ENCODE measurements around the gene COP1.

The COP1 gene

GRCh38 chr1:175951627-175952026 lies 255.5 kb downstream of the COP1 start:
- no peak for DNase-seq

DNA sequence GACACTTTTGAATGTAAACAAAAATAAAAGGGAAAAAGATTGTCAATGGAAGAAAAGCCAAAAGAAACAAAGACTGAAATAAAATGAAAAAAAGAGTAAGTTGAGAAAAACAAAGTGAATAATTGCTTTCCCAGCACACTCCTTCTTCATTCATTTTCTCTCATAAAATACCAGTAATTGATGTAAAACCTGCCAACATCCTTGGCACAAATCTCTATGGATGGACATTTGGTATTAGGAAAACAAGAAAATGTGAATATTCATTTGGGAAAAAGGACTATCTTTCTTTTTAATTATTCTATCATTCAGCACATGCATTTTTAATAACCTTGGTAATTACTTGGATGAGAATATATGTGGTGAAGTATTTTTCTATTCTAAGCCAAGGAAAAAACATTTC lies 259.3 kb downstream of the COP1 start:
- DNase-seq, result no peak

GRCh38 chr1:175944591-175944990 lies 262.5 kb downstream of the COP1 start:
- no peak for DNase-seq

DNA sequence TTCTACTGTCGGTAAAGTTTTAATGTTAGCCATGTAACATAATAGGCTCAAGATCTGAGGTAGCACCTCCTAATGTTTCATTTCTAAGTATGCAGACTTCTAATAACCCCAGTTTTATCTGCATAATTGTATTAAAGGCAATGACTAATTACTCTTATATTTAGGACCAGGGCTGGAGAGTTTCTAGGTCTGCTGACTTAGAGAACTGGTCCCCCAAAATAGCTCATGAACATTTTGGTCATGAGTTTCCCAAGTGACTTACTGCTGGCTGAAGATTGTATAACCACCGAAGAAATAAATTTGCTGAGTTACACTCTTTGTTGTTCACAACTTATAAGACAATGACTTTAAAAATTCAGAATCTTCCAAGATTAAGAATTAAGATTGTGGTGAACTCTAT lies 265.9 kb downstream of the COP1 start:
- DNase-seq, result no peak

DNA sequence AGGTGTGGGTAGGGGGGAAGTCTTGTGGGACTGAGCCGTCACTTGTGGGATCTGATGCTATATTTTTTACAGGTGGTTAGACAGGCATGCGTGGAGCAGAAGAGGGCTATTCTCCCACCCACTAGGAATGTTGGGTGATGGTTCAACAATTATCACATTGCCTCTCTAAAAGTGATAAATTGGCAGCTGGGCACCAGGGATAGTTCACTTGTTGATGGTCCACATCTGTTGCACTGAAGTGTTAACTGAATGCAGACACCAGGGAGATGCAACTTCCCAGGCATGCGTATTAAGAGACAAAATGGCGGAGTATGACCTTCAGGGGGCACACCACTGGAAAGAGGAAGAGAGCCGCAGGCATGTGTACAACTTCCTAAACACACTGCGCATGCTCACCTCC lies 270.4 kb downstream of the COP1 start:
- no peak for DNase-seq

DNA sequence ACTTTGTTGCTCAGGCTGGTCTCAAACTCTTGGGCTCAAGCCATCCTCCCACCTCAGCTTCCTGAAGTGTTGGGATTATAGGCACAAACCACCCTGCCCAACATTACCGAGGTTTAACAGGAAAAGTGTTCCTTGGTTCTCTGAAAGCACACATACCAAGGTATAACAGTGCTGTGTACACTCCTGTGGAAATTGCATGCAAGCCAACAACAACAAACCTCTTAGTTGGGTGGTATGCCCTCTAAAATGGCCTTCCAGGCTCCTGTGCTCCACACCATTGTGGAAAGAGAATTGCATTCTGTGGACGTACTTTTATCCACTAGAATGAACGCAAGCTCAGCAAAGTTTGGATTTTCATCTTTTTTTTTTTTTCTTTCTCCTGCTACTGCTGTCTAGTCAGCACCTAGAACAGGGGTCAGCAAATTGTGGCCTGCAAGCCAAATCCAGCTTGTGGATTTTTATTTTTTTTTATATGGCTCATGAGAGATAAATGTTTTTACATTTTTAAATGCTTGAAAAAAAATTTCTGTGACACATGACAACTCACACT lies 271.4 kb downstream of the COP1 start:
- DNase-seq, result no peak

GRCh38 chr1:175935166-175935565 lies 271.9 kb downstream of the COP1 start:
- DNase-seq, result no peak

DNA sequence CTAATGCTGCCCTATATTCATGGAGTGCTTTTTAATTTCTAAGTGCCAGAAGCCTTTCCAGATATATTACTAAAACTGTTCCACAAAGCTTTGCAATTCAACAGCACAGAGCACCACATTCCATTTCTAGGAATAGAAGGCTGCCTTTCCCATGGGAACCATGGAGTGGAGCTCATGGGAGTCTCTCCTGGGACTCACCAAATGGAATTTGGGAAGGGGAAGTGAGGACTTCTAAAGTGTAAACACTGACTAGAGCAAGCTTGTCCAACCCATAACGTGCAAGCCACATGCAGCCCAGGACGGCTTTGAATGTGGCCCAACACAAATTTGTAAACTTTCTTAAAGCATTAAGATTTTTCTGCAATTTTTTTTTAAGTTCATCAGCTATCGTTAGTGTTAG lies 273.3 kb downstream of the COP1 start:
- no peak for DNase-seq

- DNase-seq, result no peak
Measured at GRCh38 chr1:175927944-175928343, 279.1 kb downstream of the COP1 start.

- no peak for DNase-seq
Measured at GRCh38 chr1:175922254-175922881, 284.7 kb downstream of the COP1 start.

DNA sequence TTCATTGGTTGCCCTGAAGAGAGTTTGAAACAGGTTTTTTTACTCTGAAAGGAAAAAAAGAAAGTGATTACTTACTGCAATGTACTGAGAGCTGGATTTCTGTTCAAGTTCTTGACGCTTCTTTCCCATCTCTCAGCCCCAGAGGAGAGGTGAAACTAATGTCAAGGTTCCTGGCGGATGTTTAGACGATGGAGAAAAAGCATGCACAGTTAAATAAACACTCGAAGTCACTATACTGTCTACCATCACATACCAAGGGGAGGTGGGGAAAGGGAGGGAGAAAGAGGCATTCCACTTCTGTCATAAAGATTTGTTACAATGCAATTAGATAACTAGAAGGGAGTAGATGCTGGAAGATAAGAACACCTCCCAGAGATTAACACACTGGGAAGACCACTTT lies 286.7 kb downstream of the COP1 start:
- DNase-seq, result no peak

DNA sequence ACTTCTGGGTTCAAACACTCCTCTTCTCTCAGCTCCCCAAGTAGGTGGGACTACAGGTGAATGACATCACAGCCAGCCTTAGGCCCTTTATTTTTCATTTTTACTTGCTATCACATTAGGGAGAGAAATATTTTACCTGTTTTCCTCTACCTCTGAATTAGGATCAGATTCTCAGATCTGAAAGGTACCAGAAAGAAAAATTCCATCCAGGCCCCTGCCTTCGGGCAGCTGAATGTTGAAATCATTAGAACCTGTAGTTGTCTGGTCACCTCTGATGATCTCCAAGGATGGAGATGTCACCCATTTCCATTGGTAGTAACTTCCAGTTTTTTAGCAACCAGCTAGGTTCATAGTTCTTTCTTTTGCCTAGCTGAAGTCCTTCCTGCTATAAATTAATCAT lies 288.1 kb downstream of the COP1 start:
- DNase-seq, result no peak

DNA sequence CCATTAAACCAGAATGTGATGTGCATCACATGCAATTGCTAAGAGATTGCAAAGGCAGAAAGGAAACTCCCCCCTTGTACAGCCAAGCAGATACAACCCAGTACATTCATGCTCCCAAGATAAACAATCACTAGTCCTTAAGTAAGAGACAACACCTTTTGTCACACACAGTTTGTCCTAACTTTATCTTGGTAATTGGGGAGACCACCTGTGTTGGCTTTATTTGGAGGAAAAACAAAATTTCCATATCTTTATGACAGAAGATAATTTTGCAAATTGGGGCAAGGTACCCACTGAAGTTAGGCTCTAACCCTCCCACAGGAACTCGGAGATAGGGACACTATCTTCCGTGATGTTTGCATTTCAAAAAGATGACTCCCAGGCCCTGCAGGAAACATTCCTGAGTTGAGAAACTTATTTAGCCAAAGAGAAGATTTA lies 288.7 kb downstream of the COP1 start:
- DNase-seq, result no peak

GRCh38 chr1:175914115-175914514 lies 293.0 kb downstream of the COP1 start:
- no peak for DNase-seq

DNA sequence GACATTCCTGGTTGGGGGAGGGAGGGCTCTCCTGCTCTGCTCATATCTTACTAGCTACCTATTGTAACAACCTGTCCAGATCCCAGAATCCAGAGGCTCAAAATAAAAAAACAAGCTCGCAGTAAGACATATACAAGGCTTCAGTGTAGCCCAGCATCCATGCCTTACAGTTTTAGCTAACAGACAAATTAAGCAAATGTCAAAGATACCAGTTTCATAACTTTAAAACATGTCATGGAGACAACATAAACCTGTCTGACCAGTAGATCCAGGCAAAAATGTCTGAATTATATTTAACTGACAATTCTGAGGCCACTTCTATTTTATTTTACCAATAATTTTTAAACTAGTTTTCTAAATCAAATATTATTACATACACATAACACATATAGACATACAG lies 295.9 kb downstream of the COP1 start:
- no peak for DNase-seq

DNA sequence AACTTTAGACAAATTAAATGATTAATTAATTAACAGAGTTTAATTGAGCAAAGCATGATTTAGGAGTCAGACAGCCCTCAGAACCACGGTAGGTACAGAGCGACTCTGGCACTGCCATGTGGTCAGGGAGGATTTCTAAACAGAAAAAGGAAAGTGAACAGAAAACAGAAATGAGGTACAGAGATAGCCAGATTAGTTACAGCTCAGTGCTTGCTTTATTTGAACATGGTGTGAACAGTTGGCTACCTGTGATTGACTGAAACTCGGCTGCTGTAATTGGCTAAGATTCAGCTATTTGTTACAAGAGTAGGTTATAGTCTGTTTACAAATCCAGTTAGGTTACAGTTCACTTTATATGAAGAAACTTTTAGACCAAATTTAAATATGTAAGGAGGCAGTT lies 300.7 kb downstream of the COP1 start:
- no peak for DNase-seq

DNA sequence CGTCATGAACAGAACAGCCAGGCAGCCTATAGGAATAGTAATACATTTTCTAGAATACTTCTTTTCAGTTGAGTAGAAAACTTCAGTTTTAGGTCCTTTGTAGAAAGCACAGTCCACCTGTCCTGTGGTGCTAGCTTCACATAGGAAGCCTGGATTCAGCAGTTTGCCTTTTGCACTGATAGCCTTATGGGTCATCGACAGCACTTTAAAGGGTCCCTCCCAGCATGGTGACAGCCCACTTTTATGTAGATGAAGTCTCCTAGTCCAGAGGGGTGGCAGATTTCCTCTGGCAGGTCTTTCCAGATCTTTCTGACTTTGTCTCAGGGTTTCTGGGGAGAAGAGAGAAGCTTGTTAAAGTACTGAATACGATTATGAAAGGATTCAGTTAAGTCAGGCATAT lies 302.3 kb downstream of the COP1 start:
- DNase-seq, result no peak

GRCh38 chr1:175902281-175902680 lies 304.8 kb downstream of the COP1 start:
- DNase-seq, result no peak

- no peak for DNase-seq
Measured at GRCh38 chr1:175901076-175901836, 305.8 kb downstream of the COP1 start.

DNA sequence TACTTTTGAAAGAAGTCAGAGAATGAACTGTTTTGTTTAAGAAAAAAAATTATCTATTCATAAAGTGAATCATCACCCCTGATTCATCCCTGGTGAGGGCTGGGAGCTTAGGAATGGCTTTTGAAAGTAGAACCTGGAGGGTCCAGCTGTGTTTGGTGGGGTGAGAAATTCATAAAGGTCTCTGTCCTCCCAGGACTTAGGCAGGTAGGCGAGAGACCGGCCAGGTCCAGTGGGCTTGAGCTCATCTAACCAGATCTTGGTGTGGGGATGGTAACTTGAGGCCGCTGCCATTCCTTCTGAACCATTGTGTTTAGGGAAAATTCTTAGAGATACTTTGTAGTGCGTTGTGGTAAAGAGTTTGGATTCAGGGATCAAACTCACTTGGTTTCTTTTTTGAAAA lies 306.9 kb downstream of the COP1 start:
- no peak for DNase-seq

DNA sequence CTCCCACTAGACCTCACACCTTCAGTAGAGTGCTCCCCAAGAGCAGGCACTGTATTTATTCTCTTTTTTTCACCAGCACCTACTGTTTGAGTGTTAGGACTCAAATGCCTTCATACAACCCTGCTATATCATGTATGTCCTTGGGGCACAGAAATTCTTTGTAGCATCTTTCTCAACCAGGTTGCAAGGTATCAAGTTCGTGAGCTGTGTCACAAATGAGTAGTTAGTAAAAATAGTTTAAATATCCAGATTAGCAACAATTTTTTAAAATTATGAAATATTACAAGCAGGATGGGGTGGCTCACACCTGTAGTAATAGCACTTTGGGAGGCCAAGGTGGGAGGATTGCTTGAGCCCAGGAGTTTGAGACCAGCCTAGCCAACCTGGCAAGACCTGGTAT lies 311.1 kb downstream of the COP1 start:
- DNase-seq, result no peak

Measured in inflammatory macrophage (primary cell).